Measurements from ENCODE around the gene ATP2B1.

DNA sequence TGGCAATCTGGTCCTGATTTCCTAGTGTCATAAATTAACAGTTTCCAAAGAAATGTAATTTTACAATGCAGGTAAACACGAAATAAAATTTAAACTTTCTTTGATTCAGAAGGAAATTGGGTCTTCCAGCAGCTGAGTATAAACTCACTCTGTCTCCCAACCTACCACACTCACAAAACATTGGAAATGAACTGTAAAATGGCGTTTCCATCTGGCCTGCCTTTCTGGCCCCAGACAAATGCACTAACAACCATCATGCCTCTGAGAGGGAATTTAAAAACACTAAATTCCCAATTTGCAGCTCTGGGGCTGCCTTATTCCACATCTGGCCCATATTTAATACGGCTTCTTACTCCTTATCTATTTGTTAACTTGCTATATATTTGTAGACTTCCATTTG, 19.3 kb downstream of the ATP2B1 start:
- TF ChIP-seq, protein P1, sequence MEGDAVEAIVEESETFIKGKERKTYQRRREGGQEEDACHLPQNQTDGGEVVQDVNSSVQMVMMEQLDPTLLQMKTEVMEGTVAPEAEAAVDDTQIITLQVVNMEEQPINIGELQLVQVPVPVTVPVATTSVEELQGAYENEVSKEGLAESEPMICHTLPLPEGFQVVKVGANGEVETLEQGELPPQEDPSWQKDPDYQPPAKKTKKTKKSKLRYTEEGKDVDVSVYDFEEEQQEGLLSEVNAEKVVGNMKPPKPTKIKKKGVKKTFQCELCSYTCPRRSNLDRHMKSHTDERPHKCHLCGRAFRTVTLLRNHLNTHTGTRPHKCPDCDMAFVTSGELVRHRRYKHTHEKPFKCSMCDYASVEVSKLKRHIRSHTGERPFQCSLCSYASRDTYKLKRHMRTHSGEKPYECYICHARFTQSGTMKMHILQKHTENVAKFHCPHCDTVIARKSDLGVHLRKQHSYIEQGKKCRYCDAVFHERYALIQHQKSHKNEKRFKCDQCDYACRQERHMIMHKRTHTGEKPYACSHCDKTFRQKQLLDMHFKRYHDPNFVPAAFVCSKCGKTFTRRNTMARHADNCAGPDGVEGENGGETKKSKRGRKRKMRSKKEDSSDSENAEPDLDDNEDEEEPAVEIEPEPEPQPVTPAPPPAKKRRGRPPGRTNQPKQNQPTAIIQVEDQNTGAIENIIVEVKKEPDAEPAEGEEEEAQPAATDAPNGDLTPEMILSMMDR (IDR thresholded peaks at IDR 0.05) = no peak
- TF ChIP-seq POLR2AphosphoS5 (IDR thresholded peaks at IDR 0.05) = no peak
